GM19328 (cell line): ENCODE measurements around the gene NUP188.
"Not testable (repeated sequence)": the region's sequence is repeated elsewhere in the genome, so short reads cannot be mapped to it uniquely, and the experiment has no call there.

Experiments
- ATAC-seq: cut with Tn5 transposase; IDR thresholded peaks from one replicate; pipeline ENCODE4 v1.9.1; 2021; ENCODE audit warnings: mild to moderate bottlenecking, moderate library complexity; ENCODE audit not compliant: unreplicated experiment

NUP188 gene

DNA sequence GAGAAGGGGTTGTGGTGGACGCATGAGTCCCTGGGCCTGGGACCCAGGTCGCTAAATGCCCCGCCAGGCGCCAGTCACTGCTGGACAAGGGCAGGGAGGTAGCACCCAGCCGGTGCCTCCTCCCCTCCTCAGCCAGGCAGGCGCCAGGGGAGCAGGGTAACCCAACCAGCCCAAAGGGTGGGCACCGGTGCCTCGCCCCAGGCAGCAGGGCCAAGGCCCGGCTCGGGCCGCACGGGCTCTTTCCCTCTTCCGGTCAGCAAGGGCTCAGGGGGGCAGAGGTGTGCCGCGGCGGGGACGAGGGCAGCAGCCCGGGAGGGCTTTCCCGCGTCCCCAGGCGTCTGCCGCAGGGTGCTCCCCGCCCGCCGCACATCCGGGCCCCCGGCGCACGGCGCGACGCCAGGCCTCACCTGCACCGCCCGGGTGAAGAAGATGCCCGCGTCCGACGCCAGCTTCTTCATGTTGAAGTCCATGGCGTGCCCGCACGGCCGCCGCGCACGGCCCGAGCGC, 80.2 kb downstream of the NUP188 start:
- ATAC-seq = peak; percentile 23

DNA sequence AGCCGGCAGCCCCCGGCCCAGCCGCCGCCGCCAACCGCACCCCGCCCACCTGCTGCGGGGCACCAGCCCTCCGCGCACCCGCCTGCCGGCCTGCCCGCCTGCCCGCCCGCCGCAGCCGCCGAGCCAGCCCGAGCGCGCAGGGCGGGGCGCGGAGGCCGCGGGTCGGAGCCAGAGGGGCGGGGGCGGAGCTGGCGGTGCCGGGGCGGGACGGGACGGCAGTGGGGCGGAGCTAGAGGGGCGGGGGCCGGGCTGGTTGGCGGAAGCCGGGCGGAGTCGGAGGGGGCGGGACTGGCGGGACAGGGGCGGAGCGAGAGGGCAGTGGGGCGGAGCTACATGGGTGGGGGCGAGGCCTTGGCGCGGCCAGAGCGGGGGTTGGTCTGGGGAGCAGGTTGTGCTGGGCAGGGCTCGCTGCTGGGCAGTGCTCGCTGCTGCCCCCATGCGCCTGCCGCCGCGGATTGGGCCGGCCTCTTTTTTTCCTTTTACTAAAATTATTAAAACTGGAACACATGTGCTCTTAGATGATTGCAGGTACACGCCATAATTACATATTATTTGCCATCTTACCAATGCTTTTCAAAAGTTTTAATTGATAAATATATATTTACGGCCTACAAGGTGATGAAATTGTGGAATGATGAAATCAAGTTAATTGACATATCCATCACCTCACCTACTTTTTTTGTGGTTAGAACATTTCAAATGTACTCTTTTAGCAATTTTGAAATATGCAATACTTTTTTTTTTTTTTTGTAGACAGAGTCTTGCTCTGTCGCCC, 80.9 kb downstream of the NUP188 start, which contains the start of gene SH3GLB2:
Gene SH3GLB2, minus strand, starts transcription at position 140 of the 775 bp plus-strand sequence. CDS start 177 bp downstream, outside the sequence.
- ATAC-seq = peak; percentile 67

DNA sequence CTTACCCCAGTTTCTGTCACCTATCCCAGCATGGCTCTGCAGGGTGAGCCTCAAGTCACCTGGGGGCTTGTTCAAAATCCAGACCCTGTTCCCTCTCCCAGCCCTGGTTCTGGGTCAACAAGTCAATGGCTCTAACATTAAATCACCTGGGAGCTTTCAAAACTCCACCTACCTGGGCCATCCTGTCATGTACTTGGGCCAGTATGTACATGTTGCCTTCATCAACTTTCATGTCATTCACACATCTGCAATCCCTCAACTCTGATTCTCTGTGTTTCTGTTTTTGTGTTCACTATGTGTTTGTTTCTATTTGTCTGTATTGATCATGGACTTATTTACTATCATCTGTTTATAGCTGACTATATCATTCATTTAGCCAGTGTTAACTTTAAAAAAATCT, 82.7 kb downstream of the NUP188 start:
- ATAC-seq = no peak

DNA sequence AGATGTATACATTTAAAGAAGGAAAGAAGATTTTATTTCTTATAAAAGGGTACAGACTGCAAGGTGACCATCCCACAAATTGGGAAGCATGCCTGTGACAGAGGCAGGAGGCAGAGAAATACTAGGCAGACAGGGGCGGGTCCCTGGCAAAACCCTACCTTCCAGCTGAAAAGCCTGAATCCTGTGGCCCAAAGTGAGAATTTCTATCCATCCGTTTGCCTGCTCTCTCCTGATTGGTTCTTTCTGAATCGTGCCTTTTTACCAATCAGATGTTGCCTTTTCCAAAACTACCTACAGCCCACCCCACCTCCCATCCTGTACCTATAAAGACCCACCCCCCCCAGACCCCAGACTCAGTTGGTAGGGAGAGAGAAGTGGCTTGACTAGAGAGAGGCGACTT, 84.0 kb downstream of the NUP188 start:
- ATAC-seq = no peak

DNA sequence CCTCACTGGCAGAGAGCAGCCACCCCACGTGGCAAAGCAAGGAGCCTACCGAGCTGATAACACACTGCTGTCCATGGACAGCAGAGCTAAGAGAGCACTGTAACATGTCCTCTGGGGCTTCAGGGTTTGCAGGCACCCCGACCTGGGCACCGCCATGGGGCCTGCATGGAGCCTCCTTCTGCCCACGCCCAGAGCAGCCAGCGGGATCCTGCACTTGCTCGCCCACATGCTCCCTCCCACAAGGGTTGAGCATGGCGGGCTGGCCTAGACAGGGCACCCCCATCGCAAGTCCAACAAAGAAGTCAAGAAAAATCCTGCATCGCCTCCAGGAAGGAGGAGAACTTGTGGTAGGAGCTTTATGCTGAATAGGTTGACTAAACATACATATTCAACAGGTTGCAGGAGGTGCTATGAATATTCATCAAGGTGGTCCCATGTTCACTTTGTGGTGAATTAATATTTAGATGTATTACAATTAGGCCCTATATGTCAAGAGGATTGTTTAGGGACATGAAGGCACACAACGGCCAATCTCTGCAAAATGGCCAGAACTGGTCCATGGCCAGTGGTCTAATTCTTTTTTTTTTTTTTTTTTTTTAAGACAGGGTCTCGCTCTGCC, 85.2 kb downstream of the NUP188 start:
- no peak for ATAC-seq

DNA sequence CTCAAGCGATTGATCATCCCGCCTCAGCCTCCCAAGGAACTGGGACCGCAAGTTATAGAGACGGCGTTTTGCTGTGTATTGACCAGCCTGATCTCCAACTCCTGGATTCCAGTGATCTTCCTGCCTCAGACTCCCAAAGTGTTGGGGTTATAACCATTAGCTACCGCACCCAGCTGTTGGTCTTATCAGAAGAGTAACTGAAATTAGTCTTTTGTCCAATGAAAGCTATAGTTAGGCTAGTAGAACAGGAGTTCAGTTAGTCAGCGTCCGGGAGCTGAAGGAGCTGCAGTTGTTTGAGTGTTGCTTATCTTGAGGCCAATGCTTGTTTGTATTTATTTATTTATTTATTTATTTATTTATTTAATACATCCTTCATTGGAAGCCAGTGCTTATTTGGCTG, 85.7 kb downstream of the NUP188 start:
- no peak for ATAC-seq

DNA sequence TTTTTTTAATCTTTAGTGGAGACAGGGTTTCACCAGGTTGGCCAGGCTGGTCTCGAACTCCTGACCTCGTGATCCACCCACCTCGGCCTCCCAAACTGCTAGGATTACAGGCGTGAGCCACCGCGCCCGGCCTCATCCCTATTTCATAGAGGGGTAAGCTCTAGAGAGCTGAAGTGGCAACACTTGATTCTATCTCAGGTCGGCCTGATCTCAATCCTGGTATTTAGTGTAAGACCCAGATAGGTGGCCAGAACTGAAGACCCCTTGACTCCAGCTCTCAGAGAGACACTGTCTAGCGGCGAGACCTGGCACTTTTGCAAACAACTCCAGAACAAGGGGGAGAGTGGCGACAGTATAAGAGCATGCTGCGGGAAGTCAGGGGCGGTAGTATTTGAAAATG, 88.3 kb downstream of the NUP188 start:
- ATAC-seq = not testable (repeated sequence)

DNA sequence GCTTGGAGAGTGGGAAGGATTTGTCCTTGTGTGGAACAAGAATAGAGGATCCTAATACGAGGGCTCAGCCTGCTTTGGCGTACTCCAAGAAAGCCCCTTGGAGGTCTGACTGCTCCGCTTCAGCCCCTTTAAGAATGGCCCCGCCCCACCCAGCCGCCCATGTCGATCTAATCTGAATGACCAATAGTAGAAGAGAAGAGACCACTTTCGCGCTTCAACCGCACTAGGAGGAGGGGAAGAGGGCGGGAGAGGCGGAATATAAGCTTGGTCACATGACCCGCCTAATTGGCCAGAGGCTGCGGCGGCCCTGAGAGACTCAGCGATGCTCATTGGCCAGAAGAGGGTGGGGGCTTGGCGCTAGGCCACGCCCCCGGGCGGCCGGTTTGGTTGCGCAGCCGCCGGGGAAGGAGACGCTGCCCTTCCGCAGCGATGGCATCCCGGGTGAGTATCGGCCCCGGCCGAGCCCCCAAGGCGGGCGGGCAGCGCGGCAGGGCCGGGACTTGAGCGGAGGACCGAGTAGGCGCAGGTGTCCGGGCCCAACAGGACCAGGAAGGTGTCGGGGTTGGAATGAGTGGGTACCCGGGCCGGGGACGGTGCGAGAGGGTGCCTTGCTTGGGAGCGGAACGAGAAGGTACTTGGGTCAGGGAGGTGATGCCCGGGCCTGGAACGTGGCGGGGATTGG, 88.9 kb downstream of the NUP188 start, which contains the start of gene MIGA2:
Gene MIGA2, plus strand, starts transcription at position 386 of the 682 bp plus-strand sequence. CDS start 3,969 bp downstream, outside the sequence.
- peak; percentile 95 for ATAC-seq

DNA sequence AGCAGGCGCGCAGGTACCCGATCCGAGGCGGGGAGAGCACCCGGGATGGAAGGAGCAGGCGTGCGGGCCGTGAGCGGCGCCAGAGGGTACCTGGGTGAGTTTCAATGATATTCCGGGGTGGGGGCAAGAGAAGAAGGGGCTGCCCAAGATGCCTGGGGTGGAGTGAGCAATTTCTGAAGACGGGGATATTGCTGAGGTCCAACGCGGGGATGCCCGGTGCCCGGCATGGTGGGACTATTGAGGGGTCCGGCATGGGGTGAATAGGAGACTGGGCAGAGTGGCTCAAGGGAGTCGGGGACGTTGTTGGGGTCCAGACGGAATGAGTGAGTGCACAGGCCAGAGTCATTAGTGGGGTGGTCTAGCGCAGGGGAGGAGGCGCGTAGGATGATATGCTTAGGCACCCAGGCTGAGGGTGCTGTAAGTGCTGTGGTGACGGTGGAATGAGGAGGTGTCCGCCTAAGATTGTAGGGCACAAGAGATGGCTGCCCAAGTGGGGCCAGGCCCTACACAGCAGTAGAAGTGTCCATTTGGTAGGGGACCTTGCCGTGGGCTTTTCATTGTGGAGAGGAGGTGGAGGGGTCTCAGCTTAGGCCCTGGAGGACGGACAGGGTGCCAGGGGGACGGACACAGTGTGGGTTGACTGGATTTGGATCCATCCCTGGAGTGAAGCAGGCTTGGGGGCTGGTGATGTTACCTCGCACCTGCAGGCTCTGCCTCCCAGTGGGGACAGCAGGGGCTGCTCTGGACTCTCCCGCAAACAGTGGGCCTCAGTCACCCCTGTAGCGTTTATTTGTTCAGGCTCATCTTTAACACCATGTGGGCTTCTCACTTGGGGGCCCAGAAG, 89.6 kb downstream of the NUP188 start:
- ATAC-seq = no peak

DNA sequence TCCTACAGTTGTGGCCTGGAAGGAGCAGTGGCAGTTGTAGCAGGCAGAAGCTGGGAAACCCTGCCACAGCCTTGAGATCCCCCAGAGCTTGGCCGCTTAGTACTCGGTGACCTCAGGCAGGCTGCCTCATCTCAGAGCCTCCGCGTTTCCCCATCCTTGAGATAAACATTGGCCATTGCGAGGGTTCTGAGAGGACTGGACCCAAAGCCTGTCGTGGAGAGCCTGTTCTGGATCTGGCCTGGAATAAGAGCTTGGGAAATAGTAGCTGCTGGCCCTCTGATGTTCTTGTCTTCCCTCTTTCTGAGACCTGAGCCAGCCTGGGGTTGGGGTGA, 90.2 kb downstream of the NUP188 start:
- ATAC-seq = no peak

DNA sequence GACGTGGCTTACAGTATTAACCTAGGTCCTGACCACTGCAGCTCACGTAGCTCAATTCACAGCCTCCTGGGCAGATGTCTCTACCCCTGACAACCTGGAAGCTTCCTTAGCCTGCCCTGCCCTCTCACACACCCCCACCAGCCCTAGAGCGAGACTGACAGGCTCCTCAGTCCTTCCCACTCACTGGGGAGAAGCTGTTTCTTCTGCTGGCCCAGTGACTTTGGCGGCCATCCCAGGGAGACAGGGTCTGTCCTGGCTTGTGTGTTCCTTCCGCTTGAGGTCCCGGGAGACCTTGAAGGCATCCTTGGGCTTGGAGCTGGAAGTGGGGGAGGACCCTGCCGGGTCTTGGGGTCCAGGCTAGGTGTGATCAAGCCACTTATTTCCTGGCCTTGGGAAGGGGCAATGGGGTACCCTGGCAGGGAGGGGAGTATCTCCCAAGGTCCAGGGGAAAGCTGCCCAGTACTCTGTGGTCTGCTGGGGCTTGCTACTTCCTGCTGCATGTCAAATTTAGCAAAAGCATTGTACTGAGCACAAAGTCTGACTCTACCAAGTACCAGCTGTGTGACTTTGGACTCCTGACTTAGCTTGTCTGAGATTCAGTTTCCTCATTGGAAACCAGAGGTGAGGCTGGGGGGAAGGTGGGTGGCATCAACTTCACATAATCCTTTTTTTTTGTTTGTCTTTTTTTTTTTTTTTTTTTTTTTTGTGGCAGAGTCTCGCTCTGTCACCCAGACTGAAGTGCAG, 90.8 kb downstream of the NUP188 start:
- no peak for ATAC-seq

DNA sequence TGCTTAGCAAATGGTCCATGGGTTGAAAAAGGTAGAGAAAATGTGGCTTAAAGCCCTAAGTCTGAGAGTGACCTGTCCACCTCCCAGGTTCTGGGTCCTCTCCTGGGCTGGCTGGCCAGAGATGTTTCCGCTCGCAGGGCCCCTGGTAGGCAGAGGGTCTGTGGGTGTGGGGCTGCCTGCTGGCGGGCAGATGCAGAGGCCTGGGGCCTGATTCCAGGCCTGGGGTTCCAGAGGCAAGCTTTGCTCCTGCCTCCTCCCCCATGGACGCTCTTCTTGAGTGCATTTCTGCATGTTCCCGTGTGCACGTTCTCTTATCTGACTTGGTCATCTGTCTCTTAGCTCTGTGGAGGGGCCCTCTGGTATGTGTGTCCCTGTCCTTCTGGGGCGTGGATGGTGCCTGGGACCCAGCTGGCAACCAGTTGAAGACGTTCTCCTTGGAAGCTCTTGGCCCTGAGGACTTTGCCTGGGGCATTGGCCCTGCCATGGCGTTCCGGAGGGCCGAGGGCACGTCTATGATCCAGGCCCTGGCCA, 92.7 kb downstream of the NUP188 start:
- no peak for ATAC-seq

DNA sequence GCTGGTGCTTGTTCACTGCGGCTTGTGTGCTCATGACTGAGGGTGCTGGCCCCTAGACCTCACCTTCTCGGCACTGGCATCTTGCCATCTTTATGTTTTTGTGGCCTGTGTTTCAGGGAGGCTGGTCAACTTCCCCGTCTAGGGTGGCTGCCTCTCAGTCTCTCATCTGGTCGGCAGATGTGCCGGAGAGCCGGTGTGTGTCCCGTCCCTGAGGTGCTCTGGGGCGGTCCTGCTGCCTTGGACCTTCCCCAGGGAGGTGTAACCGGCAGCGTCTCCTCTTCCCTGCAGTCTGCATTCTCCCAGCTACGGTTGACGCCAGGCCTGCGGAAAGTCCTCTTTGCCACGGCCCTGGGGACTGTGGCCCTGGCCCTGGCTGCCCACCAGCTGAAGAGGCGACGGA, 94.5 kb downstream of the NUP188 start:
- ATAC-seq = no peak

DNA sequence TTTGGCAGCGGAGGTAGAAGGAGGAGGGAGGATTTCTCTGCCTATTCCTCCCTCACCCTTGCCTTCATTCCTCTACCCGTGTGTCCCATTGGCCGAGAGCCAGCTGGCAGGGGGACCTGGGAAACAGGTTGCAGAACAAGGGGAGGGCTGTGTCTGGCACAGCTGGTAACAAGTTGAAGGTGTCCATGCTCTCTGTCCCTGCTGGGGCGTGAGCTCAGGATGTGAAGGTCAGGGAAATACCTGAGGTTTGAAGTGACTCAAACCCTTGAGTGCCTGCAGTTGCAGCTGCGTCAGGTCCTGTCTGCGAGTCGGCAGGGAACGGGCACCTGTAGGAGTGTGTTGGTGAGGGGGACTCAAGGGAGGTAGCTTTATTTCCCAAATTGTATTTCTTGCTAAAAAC, 105.1 kb downstream of the NUP188 start:
- ATAC-seq = no peak

DNA sequence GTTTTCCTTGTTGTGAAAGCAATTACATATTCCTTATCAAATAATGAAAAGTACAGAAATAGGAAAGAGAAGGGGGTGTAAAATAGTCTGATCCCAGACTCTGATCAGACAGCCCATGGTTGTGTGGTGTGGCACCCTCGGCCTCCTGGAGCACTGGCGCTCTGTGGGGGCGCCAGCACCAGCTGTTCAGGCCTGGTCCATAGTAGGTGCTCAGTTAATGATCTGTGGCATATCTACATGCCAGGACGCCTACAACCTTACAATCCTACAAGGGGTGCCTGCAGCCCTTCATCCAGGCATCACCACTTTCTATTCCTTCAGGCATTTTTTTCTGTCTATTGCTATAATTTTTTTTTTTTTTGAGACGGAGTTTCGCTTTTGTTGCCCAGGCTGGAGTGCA, 105.5 kb downstream of the NUP188 start:
- ATAC-seq = no peak

DNA sequence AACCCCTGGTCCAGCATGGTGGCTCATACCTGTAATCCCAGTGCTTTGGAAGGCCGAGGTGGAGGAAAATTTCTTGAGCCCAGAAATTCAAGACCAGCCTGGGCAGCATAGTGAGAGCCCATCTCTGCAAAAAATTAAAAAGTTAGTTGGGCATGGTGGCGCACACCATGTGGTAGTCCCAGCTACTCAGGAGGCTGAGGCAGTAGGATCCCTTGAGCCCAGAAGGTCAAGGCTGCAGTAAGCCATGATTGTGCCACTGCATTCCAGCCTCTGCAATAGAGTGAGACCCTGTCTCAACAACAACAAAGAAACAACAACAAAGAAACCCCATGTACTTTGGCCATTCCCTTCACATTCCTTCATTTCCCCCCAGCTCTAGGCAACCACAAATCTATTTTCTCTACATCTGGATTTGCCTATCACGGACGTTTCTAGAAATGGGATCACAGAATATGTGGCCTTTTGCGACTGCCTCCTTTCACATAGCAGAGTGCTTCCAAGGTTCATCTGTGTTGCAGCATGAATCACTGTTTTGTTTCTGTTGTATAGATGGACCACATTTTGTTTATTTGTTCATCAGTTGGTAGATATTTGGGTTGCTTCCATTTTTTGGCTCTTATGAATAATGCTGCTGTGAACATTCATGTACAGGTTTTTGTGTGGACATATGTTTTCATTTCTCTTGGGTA, 106.8 kb downstream of the NUP188 start:
- ATAC-seq = no peak
